ENCODE measurements around the gene PRR11. TPM values are rescaled to one million over a fixed set of nuclear protein-coding genes. Genes with fewer than 3 reads are reported as not detected.

PRR11 gene
- total and polyA plus RNA-seq, 2 of the 8 experiments (the other 6 are each of a cell fraction or from before 2014, with no cell fraction given) = 32.7 to 83.0 TPM

DNA sequence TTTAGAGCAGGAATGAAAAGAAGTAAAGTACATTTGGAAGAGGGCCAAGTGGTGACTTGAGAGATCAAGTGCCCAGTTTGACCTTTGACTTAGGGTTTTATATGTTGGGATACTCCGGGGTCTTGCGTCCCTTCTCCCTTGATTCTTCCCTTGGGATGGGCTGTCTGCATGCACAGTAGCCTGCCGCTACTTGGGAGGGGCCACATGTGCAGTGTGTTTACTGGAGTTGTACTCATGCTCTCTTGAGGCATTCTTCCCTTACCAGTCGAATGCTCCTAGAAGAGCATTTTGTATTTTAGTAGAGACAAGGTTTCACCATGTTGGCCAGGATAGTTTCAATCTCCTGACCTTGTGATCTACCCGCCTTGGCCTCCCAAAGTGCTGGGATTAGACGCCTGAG, 88.5 kb downstream of the PRR11 start (continued):
- TF ChIP-seq SUZ12 (IDR thresholded peaks at IDR 0.05; ENCODE audit: low read length) = no peak
- TF ChIP-seq FOSL1 (IDR thresholded peaks at IDR 0.05; ENCODE audit: insufficient read depth, low read depth, low read length) = no peak

MicroRNAs encoded within 50 kb of the gene (microRNA counts, 767-probe panel; counts per million panel counts)
- microRNA hsa-miR-301a-3p (879 counts per million, percentile 95 among the panel's probes with 10 or more counts), microRNA hsa-miR-454-3p (879 counts per million, percentile 95 among the panel's probes with 10 or more counts)

Small RNA genes within 50 kb of the gene (microRNA-seq; reads per million reads assigned to microRNA genes)
- gene MIR301A (ENCODE audit: borderline microRNAs expressed in 2 of 2, borderline number of aligned reads in 2 of 2, borderline replicate concordance in 1 of 2) (27.2 to 72.9 reads per million in 2 experiments), gene MIR454 (ENCODE audit: borderline microRNAs expressed in 2 of 2, borderline number of aligned reads in 2 of 2, borderline replicate concordance in 1 of 2) (311 to 548 reads per million in 2 experiments)

Small RNA genes within 50 kb of the gene (small RNA-seq; reads per million reads assigned to genes)
- gene MIR301A (ENCODE audit: insufficient read depth) (2,081 reads per million, percentile 99 among the genes with 10 or more reads in this experiment), gene MIR454 (ENCODE audit: insufficient read depth) (1,735 reads per million, percentile 99 among the genes with 10 or more reads in this experiment), gene RNU2-58P (ENCODE audit: insufficient read depth) (not detected)

Other genes with a start within 250 kb of the PRR11 start
- 54.6 and 57.0 TPM in 2 replicates for gene TRIM37, start 48.9 kb upstream of the PRR11 start, total RNA-seq (2021; fragmentation: NEBNext Ultra II Directional; extraction: Animal tissue kit (Norgen Biotek cat#: 25700))
- gene TRIM37, start 48.9 kb upstream of the PRR11 start, polyA plus RNA-seq (2011; rRNA removed) = 14.7 and 38.2 TPM in 2 replicates
- gene SKA2, start 560 bp upstream of the PRR11 start, total RNA-seq (2021; fragmentation: NEBNext Ultra II Directional; extraction: Animal tissue kit (Norgen Biotek cat#: 25700)) = 80.8 and 95.8 TPM in 2 replicates
- gene SKA2, start 560 bp upstream of the PRR11 start, polyA plus RNA-seq (2011; rRNA removed) = 15.6 and 20.9 TPM in 2 replicates
- 17.6 and 19.3 TPM in 2 replicates for gene SMG8, start 54.3 kb downstream of the PRR11 start, total RNA-seq (2021; fragmentation: NEBNext Ultra II Directional; extraction: Animal tissue kit (Norgen Biotek cat#: 25700))
- 8.7 and 10.8 TPM in 2 replicates for gene SMG8, start 54.3 kb downstream of the PRR11 start, polyA plus RNA-seq (2011; rRNA removed)
- 6.7 and 7.7 TPM in 2 replicates for gene GDPD1, start 64.8 kb downstream of the PRR11 start, total RNA-seq (2021; fragmentation: NEBNext Ultra II Directional; extraction: Animal tissue kit (Norgen Biotek cat#: 25700))
- 2.0 and 3.2 TPM in 2 replicates for gene GDPD1, start 64.8 kb downstream of the PRR11 start, polyA plus RNA-seq (2011; rRNA removed)
- 3.2 and 3.5 TPM in 2 replicates for gene YPEL2, start 175.9 kb downstream of the PRR11 start, total RNA-seq (2021; fragmentation: NEBNext Ultra II Directional; extraction: Animal tissue kit (Norgen Biotek cat#: 25700))
- gene YPEL2, start 175.9 kb downstream of the PRR11 start, polyA plus RNA-seq (2011; rRNA removed) = 1.4 and 1.6 TPM in 2 replicates

Data from H1 (cell line).